LNCAP (cell line): Measurements from ENCODE around the gene USP33.

Experiments
- TF ChIP-seq, protein P1 (sequence below): fragments of 450-650 bp; IDR thresholded peaks from 2 replicates; pipeline ENCODE4 v1.5.1; 2017; ENCODE audit warnings: mild to moderate bottlenecking

Gene USP33

GRCh38 chr1:77781683-77782082, 22.0 kb upstream of the USP33 start:
- TF ChIP-seq, protein P1, sequence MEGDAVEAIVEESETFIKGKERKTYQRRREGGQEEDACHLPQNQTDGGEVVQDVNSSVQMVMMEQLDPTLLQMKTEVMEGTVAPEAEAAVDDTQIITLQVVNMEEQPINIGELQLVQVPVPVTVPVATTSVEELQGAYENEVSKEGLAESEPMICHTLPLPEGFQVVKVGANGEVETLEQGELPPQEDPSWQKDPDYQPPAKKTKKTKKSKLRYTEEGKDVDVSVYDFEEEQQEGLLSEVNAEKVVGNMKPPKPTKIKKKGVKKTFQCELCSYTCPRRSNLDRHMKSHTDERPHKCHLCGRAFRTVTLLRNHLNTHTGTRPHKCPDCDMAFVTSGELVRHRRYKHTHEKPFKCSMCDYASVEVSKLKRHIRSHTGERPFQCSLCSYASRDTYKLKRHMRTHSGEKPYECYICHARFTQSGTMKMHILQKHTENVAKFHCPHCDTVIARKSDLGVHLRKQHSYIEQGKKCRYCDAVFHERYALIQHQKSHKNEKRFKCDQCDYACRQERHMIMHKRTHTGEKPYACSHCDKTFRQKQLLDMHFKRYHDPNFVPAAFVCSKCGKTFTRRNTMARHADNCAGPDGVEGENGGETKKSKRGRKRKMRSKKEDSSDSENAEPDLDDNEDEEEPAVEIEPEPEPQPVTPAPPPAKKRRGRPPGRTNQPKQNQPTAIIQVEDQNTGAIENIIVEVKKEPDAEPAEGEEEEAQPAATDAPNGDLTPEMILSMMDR: no peak

- TF ChIP-seq, protein P1: no peak
These were observed 20.1 kb upstream of the USP33 start, which contains the start of gene MIGA1 for GRCh38 chr1:77779529-77780281. Gene MIGA1, plus strand, starts transcription at chr1:77779649. Its CDS starts 3,604 bp downstream, at chr1:77783253.

DNA sequence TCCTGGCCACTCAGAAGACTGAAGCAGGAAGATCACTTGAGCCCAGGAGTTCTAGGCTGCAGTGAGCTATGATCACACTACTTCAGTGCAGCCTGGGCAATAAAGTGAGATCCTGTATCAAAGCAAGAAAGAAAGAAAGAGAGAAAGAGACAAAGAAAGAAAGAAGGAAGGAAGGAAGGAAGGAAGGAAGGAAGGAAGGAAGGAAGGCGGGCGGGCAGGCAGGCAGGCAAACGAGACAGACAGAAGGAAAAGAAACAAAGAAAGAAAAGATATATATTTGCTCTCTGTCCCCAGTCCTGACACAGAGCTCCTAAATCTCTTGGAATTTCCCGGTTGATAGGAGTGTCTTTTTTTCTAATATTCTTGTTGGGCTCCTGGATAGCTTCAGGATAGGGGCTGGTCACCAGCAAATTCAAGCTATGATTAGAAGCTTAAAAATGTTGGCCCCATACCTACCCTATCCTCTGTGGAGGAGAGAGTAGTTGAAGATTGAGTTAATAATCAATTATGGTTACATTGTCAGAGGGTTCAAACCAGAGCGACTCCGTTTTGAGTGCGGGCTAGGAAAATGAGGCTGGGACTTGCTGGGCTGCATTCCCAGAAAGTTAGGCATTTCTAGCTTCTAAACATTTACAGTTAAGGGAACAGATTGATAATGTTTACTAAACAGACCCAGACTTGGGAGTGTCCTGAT, 16.5 kb upstream of the USP33 start:
- TF ChIP-seq, protein P1: no peak

- TF ChIP-seq, protein P1: no peak
These were observed 8.4 kb upstream of the USP33 start for GRCh38 chr1:77768006-77768405.

- TF ChIP-seq, protein P1: no peak
These were observed 2.4 kb upstream of the USP33 start for GRCh38 chr1:77762072-77762476.

DNA sequence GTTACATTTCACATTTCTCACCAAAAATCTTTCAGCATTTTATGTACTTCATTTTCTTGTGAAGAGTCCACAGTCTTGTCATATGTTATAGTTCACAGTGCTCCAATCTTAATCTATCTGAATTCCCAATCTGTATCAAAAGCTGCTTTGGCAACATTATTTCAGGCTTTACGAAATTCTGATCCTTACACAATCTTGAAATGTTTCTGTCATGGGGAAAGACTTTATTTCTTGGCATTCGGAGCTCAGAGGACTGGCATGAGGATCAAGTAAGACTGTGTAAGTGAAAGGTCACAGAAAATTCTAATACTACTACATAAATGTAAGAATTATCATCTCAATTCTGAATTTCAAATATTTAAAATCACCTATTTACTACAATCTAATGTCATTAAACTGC, 2.0 kb downstream of the USP33 start:
- TF ChIP-seq, protein P1: no peak

- TF ChIP-seq, protein P1: no peak
These were observed 2.5 kb downstream of the USP33 start for GRCh38 chr1:77757066-77757584.
